AG08396 (cell line): ENCODE measurements around the gene PRKAG2.
"Not testable (repeated sequence)": the region's sequence is repeated elsewhere in the genome, so short reads cannot be mapped to it uniquely, and the experiment has no call there.

ENCODE experiments used
- DNase-seq: peaks from one replicate; pipeline ENCODE4 v3.0.0; 2012; ENCODE audit warnings: low spot score, mixed read lengths

The PRKAG2 gene

GRCh38 chr7:151884312-151885201 lies 7.6 kb upstream of the PRKAG2 start:
- DNase-seq = no peak

GRCh38 chr7:151883857-151884256 lies 6.9 kb upstream of the PRKAG2 start:
- no peak for DNase-seq

DNA sequence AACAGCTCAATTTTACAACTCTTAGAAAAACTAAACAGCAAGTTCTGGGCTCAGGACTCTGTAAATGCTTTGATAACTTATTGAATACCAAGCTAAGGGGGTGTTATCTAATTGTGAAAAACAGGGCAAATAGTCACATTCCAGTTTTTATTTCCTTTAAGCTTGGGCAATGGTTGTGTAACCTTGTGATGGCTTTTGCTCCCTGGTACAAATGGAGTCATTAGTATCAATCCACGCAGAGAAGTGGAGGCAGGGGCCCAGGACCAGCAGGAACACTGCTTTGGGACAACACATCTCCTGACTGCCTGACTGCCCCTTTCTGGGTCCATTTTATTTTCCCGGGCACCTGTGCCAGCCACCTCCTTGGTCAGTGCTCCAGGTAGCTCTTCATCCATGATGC lies 5.8 kb upstream of the PRKAG2 start:
- DNase-seq = no peak

DNA sequence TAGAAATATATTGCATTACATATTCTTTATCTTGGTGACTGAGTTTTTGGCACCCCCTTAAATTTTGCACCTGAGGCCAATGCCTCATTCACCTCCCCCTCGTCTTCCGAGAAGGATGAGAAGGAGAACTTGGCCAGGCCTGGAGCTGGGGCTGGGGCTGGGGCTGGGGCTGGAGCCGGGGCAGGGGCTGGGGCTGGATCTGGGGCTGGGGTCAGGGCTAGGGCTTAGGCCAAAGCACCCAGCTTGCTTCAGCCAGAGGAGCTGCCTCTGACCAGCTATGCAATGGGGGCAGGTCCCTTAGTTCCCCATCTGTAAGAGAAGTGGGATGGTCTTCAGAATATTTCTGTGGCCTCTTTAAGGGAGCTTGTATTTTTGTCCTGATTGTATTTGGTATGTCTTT lies 3.8 kb upstream of the PRKAG2 start:
- no peak for DNase-seq

DNA sequence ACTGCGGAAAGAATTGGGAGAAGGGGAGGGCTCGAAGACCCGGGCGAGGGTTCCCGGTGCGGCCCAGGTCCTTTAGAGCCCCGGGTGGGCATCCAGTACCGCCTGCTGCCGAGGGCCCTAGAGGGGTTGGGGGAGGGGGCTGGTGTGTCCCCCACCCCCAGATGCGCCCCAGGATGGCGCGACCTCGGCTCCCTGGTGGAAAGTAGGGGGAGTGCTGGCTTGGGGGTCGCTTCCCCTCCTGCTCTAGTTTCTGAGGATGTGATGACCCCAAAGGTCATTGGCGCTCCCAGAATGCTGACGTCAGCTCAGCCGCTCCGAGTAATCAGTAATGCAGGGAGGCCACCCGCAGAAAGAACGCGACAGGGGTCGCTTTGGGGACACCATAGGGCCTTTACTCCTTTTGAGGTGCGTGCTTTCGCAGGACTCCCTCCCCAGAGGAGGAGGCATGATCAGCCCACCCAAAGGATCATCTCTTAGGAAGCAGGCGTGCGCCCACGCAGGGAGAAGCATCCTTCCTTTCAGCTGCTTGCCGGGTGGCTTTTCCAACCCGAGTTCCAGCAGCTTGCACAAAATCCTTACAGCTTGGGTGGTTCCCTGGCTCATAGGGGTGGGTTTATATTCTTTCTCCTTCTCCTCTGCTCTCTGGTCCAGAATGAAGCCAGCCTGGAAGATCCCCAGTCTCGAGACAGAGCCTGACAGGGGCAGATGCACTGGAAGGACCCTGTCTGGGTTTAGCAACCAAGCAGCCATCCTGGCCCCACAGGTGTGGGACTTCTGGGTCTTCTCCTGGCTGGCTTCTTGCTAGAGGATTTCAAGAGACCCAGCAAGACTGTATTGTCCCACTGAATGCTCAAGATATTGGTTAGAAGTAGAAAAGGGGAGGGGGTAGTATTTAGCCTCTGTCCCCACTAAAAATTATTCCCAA lies 1.3 kb upstream of the PRKAG2 start:
- DNase-seq = no peak

GRCh38 chr7:151875942-151876898 lies 695 bp downstream of the PRKAG2 start:
- peak; percentile 69 for DNase-seq

GRCh38 chr7:151874479-151874878 lies 2.4 kb downstream of the PRKAG2 start:
- DNase-seq = not testable (repeated sequence)

- DNase-seq = no peak
Observed at GRCh38 chr7:151873402-151873965, 3.4 kb downstream of the PRKAG2 start.

- no peak for DNase-seq
Observed at GRCh38 chr7:151872531-151873401, 4.1 kb downstream of the PRKAG2 start.

DNA sequence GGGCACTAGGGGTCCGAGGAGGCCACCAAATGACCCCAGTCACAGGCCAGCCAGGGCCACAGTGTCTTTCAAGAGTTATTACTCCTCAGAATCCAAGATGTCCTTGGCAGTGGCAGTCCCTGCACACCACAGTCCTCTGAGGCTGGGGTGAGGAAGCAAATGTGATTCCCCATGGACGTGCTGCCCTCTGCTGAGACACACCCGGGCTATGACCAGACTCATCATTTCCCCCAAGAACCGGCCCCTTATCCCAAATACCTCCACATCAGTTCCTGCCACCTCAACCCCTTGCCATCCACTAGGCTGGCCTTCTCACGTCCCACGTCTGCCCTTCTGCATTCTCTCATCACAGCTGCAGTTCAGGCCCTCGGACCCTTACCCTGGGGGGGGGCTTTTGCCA lies 5.0 kb downstream of the PRKAG2 start:
- peak; percentile 38 for DNase-seq

DNA sequence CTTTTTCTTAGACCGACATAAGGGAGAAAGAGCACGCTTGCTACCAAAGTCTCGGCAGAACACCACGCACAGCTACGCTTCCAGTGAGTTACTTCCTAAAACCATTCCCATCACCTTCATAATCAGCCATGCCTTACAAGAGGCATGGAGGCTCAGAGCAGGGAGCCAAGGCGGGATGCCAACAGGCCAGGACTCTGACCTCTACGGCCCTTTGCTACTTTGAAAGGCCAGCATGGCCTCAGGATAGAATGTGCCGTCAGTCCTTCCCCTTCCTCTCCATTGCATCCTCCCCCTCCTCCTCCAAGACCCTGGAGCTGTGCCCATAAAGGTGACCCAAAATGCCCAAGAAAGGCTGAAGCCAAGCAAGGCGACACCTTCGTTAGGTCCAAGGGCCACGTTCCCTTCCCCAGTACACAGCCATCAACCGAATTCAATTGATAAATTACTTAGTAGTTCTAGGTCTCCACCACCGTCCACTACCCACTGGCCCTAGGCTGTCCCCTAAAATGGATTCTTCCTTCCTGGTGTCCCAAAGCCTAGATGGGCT lies 5.7 kb downstream of the PRKAG2 start:
- no peak for DNase-seq

GRCh38 chr7:151869968-151870918 lies 6.7 kb downstream of the PRKAG2 start:
- no peak for DNase-seq

DNA sequence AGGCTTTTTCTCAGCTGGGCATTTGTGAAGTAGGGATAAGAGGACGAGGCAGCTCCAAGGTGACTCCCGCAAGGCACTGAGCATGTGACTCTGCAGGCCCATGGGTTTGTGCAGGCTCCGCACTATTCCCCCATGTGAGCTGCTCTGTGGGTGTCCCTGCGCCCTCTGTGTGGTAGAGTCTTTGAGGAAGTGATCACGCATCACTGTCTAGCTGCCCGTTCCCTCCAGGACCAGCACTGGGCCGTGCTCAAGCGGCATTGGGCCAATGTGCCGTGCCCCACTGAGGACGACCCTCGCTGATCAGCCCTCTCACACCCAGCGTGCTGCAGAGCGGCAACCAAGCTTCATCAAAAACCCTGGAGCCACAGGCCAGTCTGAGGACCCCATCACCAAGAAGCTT lies 7.5 kb downstream of the PRKAG2 start:
- no peak for DNase-seq

DNA sequence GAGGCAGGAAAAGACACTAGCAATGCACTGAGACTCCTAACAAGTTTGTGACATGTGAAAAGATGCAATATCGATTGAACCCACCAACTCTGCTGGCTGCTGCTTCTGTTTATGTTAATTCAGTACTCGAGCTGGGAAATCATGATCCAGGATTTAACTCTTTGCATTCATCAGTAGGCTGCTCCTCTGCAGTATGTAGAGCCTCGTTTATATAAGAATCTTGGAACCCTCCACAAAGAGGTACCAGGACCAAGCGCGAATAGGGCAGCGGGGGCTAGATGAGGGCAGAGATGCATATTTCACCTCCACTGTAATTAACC lies 7.8 kb downstream of the PRKAG2 start:
- DNase-seq = no peak

- DNase-seq = no peak
Observed at GRCh38 chr7:151868396-151869108, 8.4 kb downstream of the PRKAG2 start.

- peak; percentile 53 for DNase-seq
Observed at GRCh38 chr7:151867912-151868311, 9.0 kb downstream of the PRKAG2 start.

DNA sequence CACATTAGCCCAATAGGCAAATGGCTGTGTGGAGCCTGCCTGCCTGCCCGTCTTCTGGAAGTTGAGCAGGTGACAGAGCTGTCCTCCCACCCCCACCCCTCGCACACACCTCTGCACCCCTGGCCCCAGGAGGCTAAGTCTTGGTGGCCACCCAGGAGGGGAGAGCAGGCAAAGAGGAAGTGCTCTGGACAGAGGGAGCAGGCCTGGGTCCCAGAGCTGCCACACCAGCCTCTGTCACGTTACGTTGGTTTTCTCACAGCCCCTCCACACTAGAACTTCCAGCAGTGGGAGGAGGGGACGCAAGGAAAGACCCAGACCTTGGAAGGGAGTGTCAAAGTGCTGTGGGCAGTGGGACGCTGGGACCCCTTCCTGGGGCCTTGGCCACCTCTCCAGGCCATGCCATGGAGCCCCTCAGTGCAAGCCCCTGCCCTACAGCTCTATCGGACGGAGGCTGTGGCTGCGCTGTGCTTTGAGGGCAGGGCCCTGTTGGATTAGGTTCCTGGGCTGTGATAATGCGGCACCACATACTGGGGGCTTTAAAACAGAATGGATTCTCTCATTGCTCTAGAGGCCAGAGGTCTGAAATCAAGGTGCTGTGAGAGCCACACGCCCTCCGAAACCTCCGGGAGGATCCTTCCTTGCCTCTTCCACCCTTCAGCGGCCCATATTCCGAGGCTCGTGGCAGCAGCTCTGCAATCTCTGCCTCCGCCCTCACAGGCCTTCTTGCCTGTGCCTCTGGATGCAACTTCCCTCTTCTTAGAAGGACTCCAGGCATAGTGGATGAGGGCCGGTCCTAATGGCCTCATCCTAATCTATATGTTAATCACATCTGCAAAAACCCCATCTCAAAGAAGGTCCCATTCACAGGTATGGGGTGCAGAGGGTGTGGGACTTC lies 9.9 kb downstream of the PRKAG2 start:
- DNase-seq = no peak
